ENCODE data around the gene NMNAT3.

- TF ChIP-seq CTCF (IDR thresholded peaks at IDR 0.05; ENCODE audit: insufficient read depth, low read length, poor library complexity, severe bottlenecking): no peak
- no peak for TF ChIP-seq EZH2phosphoT487 (conservative IDR thresholded peaks at IDR 0.05; ENCODE audit: low read length)
These were observed 154.1 kb downstream of the NMNAT3 start for GRCh38 chr3:139523718-139524117.

Measured in SU-DHL-6 (cell line).